GM18907 (cell line): Measurements from ENCODE around the gene ASB4.
"Not testable (repeated sequence)": the region's sequence is repeated elsewhere in the genome, so short reads cannot be mapped to it uniquely, and the experiment has no call there.

Experiments
- ATAC-seq: cut with Tn5 transposase; IDR thresholded peaks from one replicate; pipeline ENCODE4 v1.9.1; 2021; ENCODE audit warnings: mild to moderate bottlenecking, moderate library complexity; ENCODE audit not compliant: unreplicated experiment

The ASB4 gene, protein sequence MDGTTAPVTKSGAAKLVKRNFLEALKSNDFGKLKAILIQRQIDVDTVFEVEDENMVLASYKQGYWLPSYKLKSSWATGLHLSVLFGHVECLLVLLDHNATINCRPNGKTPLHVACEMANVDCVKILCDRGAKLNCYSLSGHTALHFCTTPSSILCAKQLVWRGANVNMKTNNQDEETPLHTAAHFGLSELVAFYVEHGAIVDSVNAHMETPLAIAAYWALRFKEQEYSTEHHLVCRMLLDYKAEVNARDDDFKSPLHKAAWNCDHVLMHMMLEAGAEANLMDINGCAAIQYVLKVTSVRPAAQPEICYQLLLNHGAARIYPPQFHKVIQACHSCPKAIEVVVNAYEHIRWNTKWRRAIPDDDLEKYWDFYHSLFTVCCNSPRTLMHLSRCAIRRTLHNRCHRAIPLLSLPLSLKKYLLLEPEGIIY

DNA sequence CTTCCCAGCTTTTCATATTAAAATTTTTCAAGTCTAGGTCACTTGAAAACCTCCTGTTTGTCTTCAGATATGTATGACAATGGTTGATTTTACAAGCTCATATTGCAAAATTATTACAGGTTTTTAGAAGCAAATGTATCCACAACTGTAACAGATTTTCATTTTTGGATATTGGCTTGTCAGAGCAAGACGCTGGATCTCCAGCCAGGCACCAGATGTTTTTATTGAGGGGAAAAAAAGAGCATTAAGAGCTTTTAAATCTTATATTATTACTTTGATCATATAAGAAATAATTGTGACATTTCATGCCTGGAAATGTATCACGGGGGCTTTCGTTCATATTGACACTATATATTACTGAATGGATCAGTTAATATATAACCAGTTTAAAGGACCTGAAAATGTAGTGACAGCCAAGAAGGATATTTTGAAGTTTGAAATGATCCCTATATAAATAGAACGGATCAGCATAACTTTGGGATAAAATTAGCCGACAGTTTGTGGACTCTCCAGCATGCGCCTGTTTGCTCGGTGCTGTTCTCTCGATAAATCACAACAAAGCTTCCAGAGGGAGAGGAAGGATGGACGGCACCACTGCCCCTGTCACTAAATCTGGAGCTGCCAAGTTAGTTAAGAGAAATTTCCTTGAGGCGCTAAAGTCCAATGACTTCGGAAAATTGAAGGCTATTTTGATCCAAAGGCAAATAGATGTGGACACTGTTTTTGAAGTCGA is at the start of gene ASB4:
Gene ASB4 (plus strand): TSS at position 553 of the 733 bp plus-strand sequence. CDS start 29 bp downstream, at position 582.
- no peak for ATAC-seq

DNA sequence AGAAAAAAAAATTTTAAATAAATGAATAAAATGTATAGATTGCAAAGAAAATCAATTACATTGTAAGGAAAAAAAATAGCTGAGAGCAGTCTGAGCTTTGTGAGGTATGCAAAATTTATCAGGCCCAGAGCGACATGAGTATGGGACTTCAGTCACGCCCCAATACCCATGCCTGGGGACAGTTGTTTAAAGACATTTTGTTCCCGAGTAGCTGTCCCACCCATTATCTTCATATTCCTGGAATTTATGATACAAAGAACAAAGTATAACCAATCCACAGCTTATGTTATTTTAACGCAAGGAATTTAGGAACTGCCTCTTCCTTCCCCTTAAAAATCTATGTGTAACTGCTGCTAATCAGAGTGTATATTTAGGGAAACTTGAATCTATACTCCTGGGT is 49.3 kb upstream of the ASB4 start:
- ATAC-seq = no peak

DNA sequence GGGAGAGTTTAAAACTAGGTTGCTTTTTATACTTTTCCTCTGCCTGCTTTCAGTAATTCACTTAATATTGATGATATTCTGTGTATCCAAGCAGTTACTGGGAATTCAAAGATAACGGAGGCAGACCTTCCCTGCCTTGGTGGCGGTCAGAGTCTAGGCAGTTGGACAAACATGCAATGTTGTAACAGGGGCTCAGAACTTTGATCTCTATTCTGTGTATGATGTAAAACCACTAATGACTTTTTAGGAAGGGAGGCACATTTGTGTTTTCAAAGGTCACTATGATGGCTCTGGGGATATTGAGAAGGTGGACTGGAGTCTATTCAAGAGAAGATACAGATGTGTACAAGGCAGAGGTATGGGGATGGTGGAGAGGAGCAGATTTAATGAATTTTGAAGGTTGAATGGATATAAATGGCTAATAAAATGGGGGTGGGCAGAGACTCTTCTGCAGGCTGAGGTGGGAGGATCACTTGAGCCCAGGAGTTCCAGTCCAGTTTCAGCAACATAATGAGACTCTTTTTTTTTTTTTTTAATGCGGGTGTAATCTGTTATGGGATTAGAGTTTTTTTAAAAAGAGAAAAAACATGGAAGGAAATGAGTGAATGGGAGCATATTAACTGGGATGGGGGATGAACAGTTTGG is 45.2 kb upstream of the ASB4 start:
- no peak for ATAC-seq

DNA sequence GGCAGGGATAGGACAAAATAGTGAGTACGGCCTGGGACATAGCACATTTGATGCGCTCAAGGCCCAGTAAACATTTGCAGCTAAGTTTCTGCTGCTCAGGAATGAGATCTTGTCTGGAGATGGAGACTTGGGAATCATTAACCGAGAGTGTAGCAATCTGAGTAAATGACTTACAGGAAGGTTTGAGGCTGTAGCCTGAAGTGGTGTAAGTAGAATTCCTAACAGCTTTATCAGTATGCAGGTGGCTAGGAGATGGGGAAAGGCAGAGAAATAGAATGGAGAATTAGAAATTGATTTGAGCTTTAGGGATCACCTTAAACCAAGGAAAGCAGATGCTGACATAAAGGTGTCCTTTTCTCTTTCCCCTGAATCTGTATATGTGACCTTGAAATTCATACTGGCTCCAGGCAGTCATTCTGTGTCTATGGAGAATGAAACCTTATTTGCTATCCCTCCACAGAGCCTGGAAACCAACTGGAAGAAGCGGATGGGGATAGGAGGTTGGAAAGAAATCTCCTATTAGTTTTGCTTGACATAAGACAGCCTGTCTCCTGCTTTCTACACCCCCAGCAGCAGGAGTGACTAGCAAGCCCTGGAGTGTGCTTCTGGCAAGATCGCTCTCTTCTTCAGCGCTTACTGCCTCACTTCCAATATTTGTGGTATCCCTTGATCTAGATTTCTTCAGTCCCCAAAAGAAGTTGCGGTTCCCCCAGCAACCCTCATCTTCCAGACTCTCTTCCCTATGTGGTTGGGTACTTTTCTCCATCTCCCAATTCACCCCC is 44.5 kb upstream of the ASB4 start:
- ATAC-seq = no peak

DNA sequence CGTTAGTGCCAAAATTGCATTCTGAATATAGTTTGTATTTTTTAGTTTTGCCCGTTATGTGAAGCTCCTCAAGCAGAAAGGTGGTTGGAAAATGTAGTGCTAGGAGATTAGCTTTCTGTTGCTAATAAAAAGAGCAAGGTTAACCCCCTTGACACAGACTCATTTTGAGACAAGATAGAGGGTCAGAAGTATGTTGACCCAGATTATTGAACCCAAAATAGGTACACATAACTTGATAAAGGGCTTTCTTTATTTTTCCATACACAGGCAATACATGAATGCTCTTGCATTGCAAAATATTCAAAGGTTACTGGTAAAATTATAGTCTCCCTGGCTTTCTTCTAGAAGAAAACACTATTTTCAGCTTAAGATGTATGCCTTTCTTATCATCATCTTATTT is 40.9 kb upstream of the ASB4 start:
- no peak for ATAC-seq

DNA sequence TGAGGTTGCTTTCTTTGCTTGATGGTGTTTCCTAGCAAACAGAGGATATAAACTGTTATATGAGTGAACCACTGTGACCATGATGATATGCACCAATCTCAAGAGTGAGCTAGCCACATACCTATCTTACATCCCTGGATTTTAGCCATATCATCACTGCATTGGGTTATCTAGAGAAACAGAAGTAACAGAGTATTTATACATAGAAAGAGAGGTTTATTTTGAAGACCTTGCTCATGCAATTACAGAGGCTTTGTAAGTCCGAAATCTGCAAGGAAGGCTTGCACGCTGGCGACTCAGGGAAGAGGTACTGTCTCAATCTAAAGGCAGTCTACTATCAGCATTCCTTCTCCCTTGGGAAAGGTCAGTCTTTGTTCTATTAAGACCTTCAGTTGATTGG is 39.1 kb upstream of the ASB4 start:
- ATAC-seq = no peak

DNA sequence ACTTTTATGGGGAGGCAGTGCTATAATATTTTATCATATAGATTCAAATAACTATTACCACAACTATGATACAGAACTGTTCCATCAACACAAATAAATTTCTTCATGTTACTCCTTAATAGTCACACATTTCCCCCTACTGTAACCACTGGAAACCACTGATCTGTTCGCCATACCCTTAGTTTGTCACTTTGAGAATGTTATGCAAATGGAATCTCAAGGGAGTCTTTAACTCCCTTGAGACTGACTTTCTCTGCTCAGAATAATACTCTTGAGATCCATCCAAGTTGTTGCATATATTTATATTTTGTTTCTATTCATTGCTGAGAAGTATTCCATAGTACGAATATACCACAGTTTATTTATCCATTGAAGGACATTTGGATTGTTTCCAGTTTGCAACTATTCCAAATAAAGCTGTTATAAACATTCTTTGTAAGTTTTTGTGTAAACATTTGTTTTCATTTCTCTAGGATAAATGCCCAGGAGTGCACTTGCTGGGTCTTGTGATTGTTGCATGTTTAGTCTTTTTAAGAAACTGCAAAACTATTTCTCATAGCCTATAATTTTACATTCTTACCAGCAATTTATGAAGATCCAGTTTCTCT is 31.2 kb upstream of the ASB4 start:
- peak; percentile 77 for ATAC-seq

DNA sequence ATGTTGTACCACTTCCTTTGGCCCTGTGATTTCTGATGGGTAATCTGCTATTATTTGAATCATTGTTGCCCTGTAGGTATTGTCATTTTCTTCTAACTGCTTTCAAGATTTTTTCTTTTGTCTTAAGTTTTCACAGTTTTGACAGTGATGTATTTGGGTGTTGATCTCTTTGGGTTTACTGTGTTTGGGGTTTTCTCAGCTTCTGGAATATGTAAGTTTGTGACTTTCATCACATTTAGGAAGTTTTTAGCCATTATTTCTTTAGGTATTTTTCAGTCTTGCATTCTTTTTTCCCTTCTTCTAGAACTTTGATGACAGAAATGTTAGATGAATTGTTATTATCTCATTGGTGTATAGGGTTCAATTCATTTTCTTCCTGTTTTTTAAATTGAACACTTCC is 27.8 kb upstream of the ASB4 start:
- ATAC-seq = no peak

DNA sequence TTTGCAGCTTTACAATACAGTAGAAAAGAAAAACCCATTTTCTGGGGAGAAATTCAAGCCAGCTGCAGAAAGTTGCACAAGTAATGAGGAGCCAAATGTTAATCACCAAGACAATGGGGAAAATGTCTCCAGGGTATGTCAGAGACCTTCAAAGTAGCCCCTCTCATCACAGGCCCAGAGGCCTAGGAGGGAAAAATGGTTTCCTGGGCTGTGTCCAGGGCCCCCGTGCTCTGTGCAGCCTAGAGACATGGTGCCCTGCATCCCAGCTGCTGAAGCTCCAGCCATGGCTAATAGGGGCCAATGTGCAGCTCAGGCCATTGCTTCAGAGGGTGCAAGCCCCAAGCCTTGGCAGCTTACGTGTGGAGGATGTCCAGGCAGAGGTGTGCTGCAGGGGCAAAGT is 25.1 kb upstream of the ASB4 start:
- not testable (repeated sequence) for ATAC-seq

DNA sequence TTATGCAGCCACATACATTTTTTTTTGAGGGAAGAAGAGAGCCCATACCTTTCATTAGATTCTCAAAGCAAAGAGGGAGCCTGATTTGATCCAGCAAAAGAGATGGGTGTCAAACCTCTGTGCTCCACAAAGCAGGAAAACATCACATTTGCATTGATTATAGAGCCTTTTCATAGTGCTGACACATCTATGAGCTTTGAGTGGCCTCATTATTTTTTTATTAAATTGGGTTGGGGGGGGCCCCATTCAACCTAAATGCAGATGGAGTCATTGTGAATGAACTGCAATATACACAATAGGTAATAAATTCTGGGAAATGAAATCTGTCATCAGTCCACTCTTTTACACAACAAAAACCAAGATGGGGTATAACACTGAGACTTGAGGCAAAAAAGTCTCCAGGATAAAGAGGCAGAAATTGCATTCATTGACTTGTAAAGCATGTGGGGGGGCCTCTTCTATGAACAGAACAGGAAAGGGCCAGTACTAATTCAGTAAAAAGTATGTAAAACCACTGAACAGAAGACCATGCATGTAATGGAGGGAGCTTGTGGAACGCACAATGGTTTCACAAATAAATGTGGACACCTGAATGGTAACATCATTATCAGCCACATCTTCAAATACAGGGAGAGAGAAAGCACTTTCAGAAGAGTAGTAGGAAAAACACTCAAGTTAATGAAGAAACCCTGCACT is 17.7 kb upstream of the ASB4 start:
- no peak for ATAC-seq

DNA sequence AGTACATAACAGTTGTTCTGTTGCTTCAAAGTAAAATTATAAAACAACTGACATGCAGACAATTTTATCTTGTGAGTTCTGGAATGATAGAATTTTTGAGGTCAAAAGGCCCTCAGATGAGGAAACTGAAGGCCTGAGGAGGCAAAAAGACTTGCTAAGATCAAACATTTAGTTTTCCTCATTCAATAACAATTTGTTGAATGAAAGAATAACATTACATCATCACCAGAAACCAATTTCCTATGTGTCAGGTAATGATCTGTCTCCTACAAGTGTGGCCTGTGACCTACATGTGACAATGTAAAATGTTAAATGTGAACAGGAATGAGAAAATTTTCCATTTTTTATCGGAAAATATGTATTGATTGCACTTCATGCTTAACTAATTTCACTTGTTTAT is 16.6 kb upstream of the ASB4 start:
- ATAC-seq = no peak

DNA sequence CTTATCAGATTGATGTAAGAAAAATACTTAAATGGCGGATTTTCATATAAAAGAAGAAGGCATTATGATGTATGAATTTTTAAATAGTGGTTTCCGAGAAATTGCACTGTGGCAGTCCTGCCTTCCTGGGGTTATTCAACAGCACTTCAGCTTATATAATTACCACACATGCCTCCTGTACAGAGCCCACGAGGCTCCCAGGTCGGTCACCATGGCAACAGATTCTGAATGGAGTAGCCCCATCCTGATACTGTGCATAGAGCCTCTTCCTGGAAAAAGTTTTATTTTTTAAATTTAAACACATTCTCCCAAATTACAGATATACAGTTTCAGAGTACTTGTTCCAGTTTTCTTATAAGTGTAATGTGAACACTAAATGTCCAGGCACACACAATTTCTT is 15.9 kb upstream of the ASB4 start:
- ATAC-seq = no peak

DNA sequence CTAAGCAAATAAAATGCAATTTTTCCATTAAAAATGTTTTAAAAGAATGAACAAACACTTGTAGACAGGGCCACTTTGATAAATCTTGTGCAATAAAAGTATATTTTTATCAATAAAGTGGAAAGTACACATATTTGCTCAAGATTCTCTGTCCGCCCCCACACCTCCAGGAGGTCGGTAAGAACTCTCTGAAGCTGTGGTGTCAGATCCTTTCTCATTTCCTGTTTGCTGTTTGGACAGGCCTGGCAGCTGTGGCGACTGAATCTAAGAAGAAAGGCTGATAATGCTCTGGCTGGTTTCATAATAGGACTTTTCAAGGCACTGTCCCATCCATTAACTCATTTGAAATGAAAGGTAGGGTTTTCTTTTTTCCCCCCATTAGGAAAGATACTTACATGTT is 15.3 kb upstream of the ASB4 start:
- peak; percentile 98 for ATAC-seq

DNA sequence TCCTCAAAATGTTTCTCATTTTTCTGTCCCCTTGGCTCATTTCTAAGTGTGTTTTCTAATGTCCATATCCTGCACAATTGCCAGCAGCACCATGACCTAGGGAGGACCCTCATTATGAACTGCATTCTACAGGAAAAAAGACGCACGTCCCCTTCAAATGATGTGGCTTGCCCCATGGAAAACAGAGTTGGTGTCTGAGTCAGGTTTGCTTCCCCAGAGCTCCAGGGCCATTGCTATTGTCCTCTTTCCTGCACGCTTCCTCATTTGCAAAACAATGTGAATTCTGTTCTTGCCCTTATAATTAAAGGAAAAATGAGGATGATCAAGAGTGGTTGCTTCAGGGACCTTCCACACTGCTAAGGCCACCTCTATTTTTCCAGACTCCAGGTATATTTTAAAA is 14.7 kb upstream of the ASB4 start:
- no peak for ATAC-seq

DNA sequence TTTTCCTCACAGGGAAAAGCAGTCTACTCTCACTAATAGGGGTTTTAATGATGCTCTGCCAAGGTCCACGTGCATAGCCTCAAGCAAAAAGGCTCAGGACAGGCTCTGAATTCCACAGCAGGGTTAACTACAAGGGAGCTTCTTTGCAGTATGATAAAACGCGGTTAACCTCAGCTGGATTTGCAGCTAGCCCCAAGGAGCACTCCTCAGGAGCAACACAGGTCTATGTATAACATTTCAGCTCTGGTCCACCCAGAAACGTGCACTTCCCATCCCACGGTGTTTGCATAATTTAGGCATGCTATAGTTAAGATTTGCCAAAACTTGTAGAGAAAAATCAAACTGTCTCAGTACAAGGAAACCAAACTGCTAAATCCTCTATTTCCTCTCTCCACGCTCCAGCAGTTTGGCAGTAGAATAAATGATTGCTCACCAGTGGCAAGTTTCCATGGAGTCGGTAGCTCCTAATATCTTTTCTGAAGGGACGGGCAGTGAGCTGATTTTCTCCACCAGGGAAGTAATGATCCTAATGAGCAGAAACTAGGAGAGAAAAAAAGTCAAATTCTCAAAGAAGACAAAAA is 13.1 kb upstream of the ASB4 start:
- no peak for ATAC-seq

DNA sequence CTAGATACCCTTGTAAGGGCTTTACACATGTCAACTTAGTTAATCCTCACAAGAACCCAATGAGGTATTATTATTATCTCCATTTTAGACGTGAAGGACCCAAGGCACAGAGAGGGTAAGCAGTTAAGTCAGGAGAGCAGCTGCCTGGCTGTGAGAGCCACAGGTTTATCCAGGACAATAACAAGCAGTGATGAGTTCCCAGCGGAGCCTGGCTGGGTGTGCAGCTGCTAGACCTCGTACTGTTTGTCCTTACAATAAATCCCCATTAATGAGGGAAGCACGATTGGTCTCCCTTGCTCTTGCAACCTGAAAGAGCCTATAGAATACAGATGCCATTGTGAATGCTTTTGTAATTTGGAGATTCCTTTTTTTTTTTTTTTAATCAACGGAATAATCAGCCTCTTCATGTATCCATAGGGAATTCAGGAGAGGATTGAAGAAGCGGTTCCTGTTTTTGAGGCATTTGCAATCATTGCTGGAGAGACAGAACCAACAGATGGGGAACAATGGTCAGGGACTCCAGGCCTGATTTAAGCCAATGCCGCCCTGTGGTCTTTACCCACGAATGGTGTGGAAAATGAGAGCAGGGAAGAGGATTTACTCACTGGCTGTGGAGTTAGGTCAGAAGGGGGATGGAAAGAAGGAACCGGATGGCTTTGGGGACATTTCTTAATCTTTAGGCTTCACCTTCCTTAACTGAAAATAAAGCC is 12.3 kb upstream of the ASB4 start:
- ATAC-seq = no peak

DNA sequence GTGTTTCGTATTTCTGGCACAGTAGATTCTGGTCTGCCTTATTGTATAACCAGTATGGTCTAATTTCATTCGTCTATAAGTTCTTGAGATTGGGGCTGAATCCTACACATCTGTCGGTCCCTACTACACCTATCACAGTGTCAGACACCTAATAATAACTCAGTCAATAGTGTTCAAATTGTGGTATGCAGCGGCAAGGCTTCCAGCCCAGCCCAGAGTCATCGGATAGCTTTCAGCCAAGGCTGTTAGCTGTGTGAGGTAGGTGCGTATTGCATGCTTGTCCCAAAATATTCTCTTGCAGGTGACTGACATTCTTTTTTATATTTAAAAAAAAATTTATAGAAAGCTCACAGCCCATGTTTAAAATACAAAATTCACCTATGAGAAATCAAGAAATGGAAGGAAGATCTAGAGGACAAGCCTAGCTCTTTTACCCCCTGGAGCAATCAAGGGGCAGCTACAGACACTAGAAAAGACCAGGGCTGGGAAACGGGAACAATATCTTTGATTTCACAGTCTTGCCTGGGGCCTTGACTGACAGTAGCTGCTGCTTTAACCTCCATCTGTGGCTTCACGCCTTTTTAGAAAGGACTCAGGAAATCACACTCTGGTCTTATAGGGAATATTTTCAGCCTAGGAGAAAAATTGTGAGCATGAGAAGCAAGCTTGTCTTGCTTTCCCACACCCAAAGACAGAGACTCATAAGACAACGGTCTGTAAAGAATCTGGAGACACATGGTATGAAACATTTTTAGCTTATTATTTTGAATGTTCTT is 9.5 kb upstream of the ASB4 start:
- no peak for ATAC-seq

DNA sequence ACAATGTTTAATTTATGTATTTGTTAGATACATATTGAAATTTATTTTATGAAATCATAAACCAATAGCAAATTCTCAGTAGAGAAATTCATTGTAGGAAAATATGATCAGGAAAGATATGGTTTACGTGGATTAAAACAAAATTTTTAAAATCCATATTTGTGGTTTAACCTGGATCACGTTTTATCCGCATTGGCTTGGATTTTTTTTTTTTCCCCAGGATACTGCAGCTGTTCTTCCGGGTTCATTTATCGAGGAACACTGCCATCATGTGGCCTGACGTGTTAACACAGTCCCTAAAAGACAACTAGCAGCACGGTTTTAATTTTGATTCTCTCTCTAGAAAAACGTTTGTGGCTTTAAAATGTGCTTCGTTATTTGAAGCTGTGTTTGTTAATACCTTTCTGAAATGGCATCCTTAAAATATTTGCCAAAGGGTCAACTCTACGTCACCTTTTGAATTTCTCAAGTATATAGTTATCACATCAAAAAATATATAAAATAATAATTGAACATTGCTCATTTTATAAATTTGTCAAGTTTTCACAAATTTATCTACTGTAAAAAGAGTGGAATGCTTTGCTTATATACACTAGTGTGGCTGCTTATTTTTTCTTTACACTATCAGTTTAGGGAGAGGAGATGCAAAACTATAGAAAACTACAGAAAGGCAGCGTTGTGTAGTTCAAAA is 8.7 kb upstream of the ASB4 start:
- ATAC-seq = peak; percentile 65
